ENCODE results near the gene PPFIA2.

DNA sequence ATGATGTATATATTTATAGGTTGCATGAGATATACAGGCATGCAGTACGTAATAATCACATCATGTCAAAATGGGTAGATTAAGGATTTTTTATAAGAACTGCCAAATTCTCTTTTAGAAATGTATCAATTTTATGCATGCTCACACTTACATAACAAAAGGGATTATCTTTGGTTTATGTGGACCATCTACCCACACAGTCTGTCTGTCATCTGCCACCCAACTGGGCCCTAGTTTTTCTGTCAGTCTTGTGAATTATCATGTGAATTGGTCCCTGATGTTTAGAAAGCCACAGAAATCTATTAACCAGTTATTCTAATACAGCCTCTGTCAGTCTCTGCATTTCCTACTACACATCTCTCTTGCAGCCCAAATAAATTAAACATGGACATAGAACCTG, 547.8 kb downstream of the PPFIA2 start:
- TF ChIP-seq CTCF (optimal IDR thresholded peaks at IDR 0.05 in 1 of 3, IDR thresholded peaks at IDR 0.05 in 1 of 3, conservative IDR thresholded peaks at IDR 0.05 in 1 of 3; ENCODE audit: extremely low read depth in 1 of 3, insufficient read depth in 2 of 3, low read length in 3 of 3) = no peak
- TF ChIP-seq EZH2 (IDR thresholded peaks at IDR 0.05; ENCODE audit: low read length) = no peak
